ENCODE measurements around the gene LYPD5.

Gene LYPD5

GRCh38 chr19:43762814-43763213 lies 39.4 kb downstream of the LYPD5 start:
- Histone ChIP-seq H3K9me3 (ENCODE audit: control insufficient read depth, insufficient read depth, low read length) (no peaks in the 10 kb centered on the region), H3K36me3 (ENCODE audit: insufficient read depth, low read length) (no peaks in the 10 kb centered on the region), H3K9ac (ENCODE audit: low read depth, low read length) (no peak overlapping the region), H3K4me1 (ENCODE audit: insufficient read depth, low read length) (peaks cover 30% of the 10 kb centered on the region; the same call in 1 of the 2 replicates)

GRCh38 chr19:43760941-43761340 lies 41.3 kb downstream of the LYPD5 start:
- Histone ChIP-seq H3K9me3 (ENCODE audit: control insufficient read depth, insufficient read depth, low read length) (no peaks in the 10 kb centered on the region), H3K9ac (ENCODE audit: low read depth, low read length) (no peak overlapping the region), H3K4me1 (ENCODE audit: insufficient read depth, low read length) (peaks cover 34% of the 10 kb centered on the region; the same call in 1 of the 2 replicates), H3K36me3 (ENCODE audit: insufficient read depth, low read length) (0 out of 2 replicates have a peak, but pooled peaks cover 5% of the 10 kb centered on the region)

DNA sequence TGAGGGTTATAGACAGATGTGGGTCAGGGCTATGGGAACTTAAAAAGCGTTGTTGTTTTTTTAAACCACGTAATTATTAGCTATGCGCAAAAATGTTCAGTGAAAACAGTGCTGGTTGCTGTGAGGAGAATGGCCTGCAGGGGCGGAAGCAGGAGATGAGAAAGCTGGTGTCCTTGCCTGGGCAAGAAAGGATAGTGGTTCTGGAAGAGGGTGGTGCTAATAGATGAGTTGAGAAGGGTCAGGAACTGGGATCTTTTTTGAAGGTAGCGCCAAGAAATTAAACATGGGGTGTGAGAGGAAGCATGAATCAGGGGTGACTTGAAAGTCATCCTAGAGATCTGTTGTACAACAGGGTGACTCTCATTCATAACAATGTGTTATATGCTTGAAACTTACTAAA lies 42.7 kb downstream of the LYPD5 start:
- H3K9ac ChIP-seq (ENCODE audit: low read depth, low read length), result no peak overlapping the region
- peaks cover 22% of the 10 kb centered on the region; the same call in 1 of the 2 replicates for H3K4me1 ChIP-seq (ENCODE audit: insufficient read depth, low read length)
- H3K9me3 ChIP-seq (ENCODE audit: control insufficient read depth, insufficient read depth, low read length), result no peaks in the 10 kb centered on the region
- 0 out of 2 replicates have a peak, but pooled peaks cover 5% of the 10 kb centered on the region for H3K36me3 ChIP-seq (ENCODE audit: insufficient read depth, low read length)

DNA sequence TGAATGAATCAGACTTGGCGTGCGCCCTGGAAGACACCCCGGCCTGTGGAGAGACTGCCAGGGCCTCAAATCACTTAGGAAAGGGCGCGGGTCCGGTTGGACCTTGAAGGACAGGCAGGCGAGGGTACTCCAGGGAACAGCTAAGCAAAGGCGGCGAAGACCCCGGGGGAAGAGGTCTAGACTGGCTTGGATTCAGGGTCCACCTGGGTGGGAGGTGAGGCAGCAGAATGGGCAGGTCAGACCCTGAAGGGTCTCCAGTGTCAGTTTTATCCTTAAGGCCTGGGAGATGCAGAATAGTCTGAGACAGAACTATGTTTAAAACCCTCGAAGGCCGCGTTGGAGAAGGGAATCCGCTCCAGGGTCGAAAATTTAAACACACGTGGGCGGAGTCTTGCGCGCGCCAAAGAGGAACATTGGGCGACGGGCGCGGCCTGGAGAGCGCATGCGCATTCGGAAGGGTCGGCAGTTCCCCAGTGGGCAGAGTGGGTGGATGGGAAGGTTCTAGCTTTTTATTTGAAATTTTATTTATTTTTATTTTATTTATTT lies 46.9 kb downstream of the LYPD5 start:
- H3K9ac ChIP-seq (ENCODE audit: low read depth, low read length), result peak overlapping the region; percentile 98
- H3K9me3 ChIP-seq (ENCODE audit: control insufficient read depth, insufficient read depth, low read length), result no peaks in the 10 kb centered on the region
- peaks cover 14% of the 10 kb centered on the region; the same call in 1 of the 2 replicates for H3K4me1 ChIP-seq (ENCODE audit: insufficient read depth, low read length)
- peaks cover 5% of the 10 kb centered on the region; the same call in 1 of the 2 replicates for H3K36me3 ChIP-seq (ENCODE audit: insufficient read depth, low read length)

DNA sequence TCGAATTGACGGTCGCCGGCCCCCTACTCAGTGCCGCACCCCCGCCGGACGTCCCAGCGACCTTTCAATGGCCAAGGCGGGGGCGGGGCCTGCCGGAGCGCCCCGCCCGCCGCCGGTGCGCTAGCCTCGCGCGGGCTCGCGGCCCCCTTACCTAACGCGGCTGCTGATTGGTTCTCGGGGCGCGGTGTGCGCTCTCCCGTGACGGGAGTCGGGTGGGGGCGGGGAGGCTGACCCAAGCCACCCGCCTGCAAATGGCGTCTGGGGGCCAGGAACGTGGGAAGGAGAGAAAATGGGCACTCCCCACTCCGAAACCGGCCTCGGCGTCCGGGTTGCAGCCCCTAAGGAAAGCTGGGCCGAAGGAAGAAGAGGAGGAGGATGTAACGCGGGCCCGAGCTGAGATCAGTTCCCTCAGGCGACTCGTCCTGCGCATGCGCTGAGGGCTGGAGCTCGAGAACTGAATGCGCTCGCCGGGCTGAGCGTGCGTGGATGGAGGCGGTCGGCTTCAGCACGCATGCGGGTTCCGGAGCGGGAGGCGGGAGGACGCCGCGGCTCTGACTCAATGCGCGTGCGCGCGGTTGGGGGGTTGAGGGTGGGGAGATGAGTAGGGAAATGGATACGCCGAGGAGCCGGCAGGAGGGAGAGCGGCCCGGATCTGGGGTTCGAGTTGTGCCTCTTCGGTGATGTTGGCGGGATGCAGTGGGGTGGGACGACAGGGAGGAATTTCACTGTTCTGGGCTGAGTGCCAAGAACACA lies 47.6 kb downstream of the LYPD5 start, which contains the start of gene SMG9:
Gene SMG9 (minus strand): TSS at position 460 of the 753 bp plus-strand sequence. CDS start 4,221 bp downstream, outside the sequence.
- Histone ChIP-seq H3K4me1 (ENCODE audit: insufficient read depth, low read length) (peaks cover 14% of the 10 kb centered on the region; the same call in 1 of the 2 replicates), H3K9ac (ENCODE audit: low read depth, low read length) (peak within 1 kb of the TSS; percentile 98), H3K9me3 (ENCODE audit: control insufficient read depth, insufficient read depth, low read length) (no peaks in the 10 kb centered on the region), H3K36me3 (ENCODE audit: insufficient read depth, low read length) (peaks cover 5% of the 10 kb centered on the region; the same call in 1 of the 2 replicates)

DNA sequence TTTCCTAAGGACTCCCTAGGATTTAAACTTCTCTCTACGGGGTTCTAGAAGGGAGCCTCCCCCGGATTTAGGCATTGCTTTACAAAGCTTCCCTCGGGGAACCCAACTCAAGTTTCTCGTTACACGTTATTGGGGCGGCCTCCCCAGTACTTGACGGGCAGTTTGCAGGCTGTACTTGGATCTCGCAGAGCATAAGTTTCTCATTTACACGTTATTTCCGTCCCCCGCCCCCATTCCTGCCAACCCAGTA lies 48.1 kb downstream of the LYPD5 start:
- Histone ChIP-seq H3K9me3 (ENCODE audit: control insufficient read depth, insufficient read depth, low read length) (no peaks in the 10 kb centered on the region), H3K9ac (ENCODE audit: low read depth, low read length) (peak overlapping the region; percentile 98), H3K4me1 (ENCODE audit: insufficient read depth, low read length) (peaks cover 11% of the 10 kb centered on the region; the same call in 1 of the 2 replicates), H3K36me3 (ENCODE audit: insufficient read depth, low read length) (peaks cover 5% of the 10 kb centered on the region; the same call in 1 of the 2 replicates)

GRCh38 chr19:43752287-43752875 lies 49.9 kb downstream of the LYPD5 start:
- H3K36me3 ChIP-seq (ENCODE audit: insufficient read depth, low read length), result peaks cover 5% of the 10 kb centered on the region; the same call in 1 of the 2 replicates
- H3K4me1 ChIP-seq (ENCODE audit: insufficient read depth, low read length), result peaks cover 7% of the 10 kb centered on the region; the same call in 1 of the 2 replicates
- no peak overlapping the region for H3K9ac ChIP-seq (ENCODE audit: low read depth, low read length)
- no peaks in the 10 kb centered on the region for H3K9me3 ChIP-seq (ENCODE audit: control insufficient read depth, insufficient read depth, low read length)

DNA sequence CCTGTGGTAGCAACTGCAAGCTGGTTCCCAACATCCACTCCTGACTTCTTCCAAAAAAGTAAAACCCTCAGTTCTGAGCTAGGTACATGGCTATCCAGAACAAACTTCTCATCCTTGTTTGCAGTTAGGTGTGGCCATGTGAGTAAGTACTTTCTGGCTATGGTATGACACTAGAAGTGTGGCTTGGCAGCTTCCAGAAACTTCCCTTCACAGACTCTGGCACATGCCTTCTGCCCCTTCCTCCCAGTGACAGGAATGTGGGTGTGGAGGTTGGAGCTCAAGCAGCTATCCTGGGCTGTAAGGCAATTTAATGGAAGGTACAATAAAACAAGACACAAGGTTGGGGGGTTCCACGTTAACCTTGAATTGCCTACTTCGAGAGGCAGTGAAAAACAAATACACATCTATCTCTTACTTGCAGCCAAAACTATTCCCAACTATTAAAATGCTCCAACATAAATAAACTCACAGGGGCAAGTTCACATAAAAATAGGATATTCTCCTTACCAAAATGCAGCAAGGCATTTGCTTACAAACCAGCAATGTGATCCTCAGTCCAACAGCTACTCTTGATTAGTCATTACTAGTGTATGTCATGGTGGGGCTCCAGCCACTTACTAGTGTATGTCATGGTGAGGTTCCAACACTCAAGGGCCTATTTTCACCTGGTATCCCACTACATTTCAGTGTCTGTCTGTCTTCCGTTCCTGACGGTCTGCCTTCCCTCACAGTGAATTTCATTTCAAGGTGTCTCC lies 50.6 kb downstream of the LYPD5 start:
- peaks cover 5% of the 10 kb centered on the region; the same call in 1 of the 2 replicates for H3K36me3 ChIP-seq (ENCODE audit: insufficient read depth, low read length)
- H3K9me3 ChIP-seq (ENCODE audit: control insufficient read depth, insufficient read depth, low read length), result no peaks in the 10 kb centered on the region
- 0 out of 2 replicates have a peak, but pooled peaks cover 4% of the 10 kb centered on the region for H3K4me1 ChIP-seq (ENCODE audit: insufficient read depth, low read length)
- H3K9ac ChIP-seq (ENCODE audit: low read depth, low read length), result no peak overlapping the region

DNA sequence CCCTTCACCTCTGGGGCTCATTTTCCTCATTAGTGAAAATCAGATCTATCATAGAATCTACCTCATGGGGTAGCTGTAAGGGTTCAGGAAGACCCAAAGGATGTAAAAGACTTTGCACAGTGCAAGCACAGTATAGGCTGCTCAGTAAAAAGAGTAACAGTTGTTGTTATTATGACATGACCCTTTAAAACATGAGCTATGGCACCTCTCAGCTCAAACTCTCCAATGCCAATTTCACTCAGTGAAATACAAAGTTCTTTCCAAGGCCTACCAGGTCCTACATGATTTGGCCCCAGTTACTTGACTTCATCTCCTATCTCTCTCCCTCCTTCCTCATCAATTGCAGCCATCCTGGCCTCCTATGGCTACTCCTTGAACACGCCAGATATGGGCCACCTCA lies 52.3 kb downstream of the LYPD5 start:
- H3K9ac ChIP-seq (ENCODE audit: low read depth, low read length), result no peak overlapping the region
- H3K4me1 ChIP-seq (ENCODE audit: insufficient read depth, low read length), result no peaks in the 10 kb centered on the region

GRCh38 chr19:43749152-43749551 lies 53.1 kb downstream of the LYPD5 start:
- Histone ChIP-seq H3K4me1 (ENCODE audit: insufficient read depth, low read length) (no peaks in the 10 kb centered on the region), H3K36me3 (ENCODE audit: insufficient read depth, low read length) (peaks cover 4% of the 10 kb centered on the region), H3K9ac (ENCODE audit: low read depth, low read length) (no peak overlapping the region), H3K9me3 (ENCODE audit: control insufficient read depth, insufficient read depth, low read length) (no peaks in the 10 kb centered on the region)

More for the DNA sequence above, 52.3 kb downstream of the LYPD5 start:
- peaks cover 3% of the 10 kb centered on the region; the same call in 1 of the 2 replicates for H3K36me3 ChIP-seq (ENCODE audit: insufficient read depth, low read length)
- no peaks in the 10 kb centered on the region for H3K9me3 ChIP-seq (ENCODE audit: control insufficient read depth, insufficient read depth, low read length)

DNA sequence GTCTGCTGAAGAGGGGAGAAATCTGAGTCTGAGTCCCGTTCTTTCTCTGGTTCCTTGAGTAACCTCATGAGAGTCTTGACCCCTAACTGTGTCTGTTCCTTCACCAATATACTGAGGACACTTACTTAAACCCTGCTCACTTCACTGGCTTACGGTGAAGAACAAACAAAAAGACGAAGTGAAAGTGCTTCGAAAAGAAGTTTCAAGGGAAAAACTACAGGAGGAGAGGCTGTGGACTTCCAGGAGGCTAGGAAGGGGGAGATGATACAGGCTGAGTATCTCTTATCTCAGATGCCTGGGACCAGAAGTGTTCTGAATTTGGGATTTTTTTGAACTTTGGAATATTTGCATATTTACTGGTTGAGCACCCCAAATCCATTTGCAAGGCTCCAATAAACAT lies 53.6 kb downstream of the LYPD5 start:
- peaks cover 4% of the 10 kb centered on the region for H3K36me3 ChIP-seq (ENCODE audit: insufficient read depth, low read length)

GRCh38 chr19:43748205-43748594 lies 54.0 kb downstream of the LYPD5 start:
- H3K36me3 ChIP-seq (ENCODE audit: insufficient read depth, low read length), result peaks cover 4% of the 10 kb centered on the region
- H3K4me1 ChIP-seq (ENCODE audit: insufficient read depth, low read length), result no peaks in the 10 kb centered on the region
- no peak overlapping the region for H3K9ac ChIP-seq (ENCODE audit: low read depth, low read length)
- no peaks in the 10 kb centered on the region for H3K9me3 ChIP-seq (ENCODE audit: control insufficient read depth, insufficient read depth, low read length)

More for the DNA sequence above, 53.6 kb downstream of the LYPD5 start:
- no peaks in the 10 kb centered on the region for H3K4me1 ChIP-seq (ENCODE audit: insufficient read depth, low read length)
- no peaks in the 10 kb centered on the region for H3K9me3 ChIP-seq (ENCODE audit: control insufficient read depth, insufficient read depth, low read length)
- no peak overlapping the region for H3K9ac ChIP-seq (ENCODE audit: low read depth, low read length)

- no peak overlapping the region for H3K9ac ChIP-seq (ENCODE audit: low read depth, low read length)
Measured at GRCh38 chr19:43747557-43748204, 54.6 kb downstream of the LYPD5 start.

More at GRCh38 chr19:43747557-43748204, 54.6 kb downstream of the LYPD5 start:
- no peaks in the 10 kb centered on the region for H3K4me1 ChIP-seq (ENCODE audit: insufficient read depth, low read length)
- H3K36me3 ChIP-seq (ENCODE audit: insufficient read depth, low read length), result peaks cover 4% of the 10 kb centered on the region
- H3K9me3 ChIP-seq (ENCODE audit: control insufficient read depth, insufficient read depth, low read length), result no peaks in the 10 kb centered on the region

All from ES-I3 (cell line).